DOHH2 (cell line): ENCODE measurements around the gene PALM2AKAP2.

Experiments
- EZH2phosphoT487 ChIP-seq: fragments of 200-600 bp; sonication (generic); IDR thresholded peaks from 2 replicates; pipeline ENCODE4 v1.6.1; 2017; ENCODE audit warnings: borderline replicate concordance, mild to moderate bottlenecking, antibody characterized with exemption, low read length, moderate library complexity, mixed read lengths
- TF ChIP-seq, protein P1 (sequence below): fragments of 200-600 bp; sonication (generic); IDR thresholded peaks from one replicate; pipeline ENCODE4 v1.5.1; 2014; ENCODE audit warnings: antibody characterized with exemption, mild to moderate bottlenecking, low read depth, low read length; ENCODE audit not compliant: poor library complexity, severe bottlenecking

- TF ChIP-seq, protein P1, sequence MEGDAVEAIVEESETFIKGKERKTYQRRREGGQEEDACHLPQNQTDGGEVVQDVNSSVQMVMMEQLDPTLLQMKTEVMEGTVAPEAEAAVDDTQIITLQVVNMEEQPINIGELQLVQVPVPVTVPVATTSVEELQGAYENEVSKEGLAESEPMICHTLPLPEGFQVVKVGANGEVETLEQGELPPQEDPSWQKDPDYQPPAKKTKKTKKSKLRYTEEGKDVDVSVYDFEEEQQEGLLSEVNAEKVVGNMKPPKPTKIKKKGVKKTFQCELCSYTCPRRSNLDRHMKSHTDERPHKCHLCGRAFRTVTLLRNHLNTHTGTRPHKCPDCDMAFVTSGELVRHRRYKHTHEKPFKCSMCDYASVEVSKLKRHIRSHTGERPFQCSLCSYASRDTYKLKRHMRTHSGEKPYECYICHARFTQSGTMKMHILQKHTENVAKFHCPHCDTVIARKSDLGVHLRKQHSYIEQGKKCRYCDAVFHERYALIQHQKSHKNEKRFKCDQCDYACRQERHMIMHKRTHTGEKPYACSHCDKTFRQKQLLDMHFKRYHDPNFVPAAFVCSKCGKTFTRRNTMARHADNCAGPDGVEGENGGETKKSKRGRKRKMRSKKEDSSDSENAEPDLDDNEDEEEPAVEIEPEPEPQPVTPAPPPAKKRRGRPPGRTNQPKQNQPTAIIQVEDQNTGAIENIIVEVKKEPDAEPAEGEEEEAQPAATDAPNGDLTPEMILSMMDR = no peak
- TF ChIP-seq EZH2phosphoT487 = no peak
Measured at GRCh38 chr9:109791747-109792146, 11.7 kb downstream of the PALM2AKAP2 start.
